Endometrial microvascular endothelial cells (primary cell): ENCODE data around the gene RALGAPA1. TPM values are rescaled to one million over a fixed set of nuclear protein-coding genes. Genes with fewer than 3 reads are reported as not detected.
"Not testable (repeated sequence)": the region's sequence is repeated elsewhere in the genome, so short reads cannot be mapped to it uniquely, and the experiment has no call there.

Experiments used
- in situ Hi-C: cut with HindIII; loops from 2 replicates; pipeline ENCODE4 v1.10.0; 2017; ENCODE audit warnings: low sequenced_read_pairs, low pct_unique_long_range_greater_than_20kb; ENCODE audit errors: inconsistent ontology term
- total RNA-seq: library from RNA; depleted of rRNA; stranded (reverse); fragments of >200 nt; gene quantifications from one replicate; pipeline ENCODE4 v1.2.3, GENCODE V29; 2015; ENCODE audit errors: inconsistent ontology term

The RALGAPA1 gene
- total RNA-seq, 1 donor from 2014 or later = 16.4 TPM

DNA sequence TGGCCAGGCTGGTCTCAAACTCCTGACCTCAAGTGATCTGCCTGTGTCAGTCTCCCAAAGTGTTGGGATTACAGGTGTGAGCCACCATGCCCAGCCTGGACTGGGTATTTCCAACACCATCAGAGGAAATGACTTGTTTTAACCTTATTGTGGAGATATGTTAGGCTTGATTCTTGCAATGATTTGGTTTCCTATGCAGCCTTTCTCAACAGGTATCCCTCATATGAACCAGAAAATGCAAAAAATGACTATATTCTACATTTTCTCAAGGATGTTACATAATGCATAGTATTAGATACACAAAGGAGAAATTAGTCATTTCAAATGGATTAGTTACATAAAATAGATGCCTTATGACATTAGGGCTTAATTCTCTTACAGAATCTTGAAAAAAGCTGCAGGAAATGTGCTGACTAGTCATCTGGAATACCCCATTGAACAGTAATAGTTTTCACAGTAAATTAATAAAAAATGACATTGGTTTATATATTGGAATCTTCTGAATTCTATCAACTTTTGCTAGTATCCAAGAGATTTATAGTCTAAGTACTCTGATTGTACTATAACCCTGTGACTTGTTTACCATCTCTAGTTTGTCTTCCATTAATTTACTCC is 142.6 kb downstream of the RALGAPA1 start:
- in situ Hi-C loops = no loop called here

- in situ Hi-C loops = no loop called here
Observed at GRCh38 chr14:35661875-35662274, 147.2 kb downstream of the RALGAPA1 start.

GRCh38 chr14:35653045-35653444 is 156.1 kb downstream of the RALGAPA1 start:
- in situ Hi-C loops = no loop called here

DNA sequence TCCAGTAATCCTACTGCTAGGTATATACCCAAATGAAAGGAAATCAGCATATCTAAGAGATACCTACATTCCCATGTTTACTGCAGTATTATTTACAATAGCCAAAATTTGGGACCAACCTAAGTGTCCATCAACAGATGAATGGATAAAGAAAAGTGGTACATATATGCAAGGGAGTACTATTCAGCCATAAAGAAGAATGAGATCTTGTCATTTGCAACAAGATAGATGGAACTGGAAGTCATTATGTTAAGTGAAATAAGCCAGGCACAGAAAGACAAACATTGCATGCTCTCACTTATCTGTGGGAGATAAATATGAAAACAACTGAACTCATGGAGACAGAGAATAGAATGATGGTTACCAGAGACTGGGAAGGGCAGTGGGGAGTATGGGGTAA is 165.6 kb downstream of the RALGAPA1 start:
- in situ Hi-C loops = no loop called here

DNA sequence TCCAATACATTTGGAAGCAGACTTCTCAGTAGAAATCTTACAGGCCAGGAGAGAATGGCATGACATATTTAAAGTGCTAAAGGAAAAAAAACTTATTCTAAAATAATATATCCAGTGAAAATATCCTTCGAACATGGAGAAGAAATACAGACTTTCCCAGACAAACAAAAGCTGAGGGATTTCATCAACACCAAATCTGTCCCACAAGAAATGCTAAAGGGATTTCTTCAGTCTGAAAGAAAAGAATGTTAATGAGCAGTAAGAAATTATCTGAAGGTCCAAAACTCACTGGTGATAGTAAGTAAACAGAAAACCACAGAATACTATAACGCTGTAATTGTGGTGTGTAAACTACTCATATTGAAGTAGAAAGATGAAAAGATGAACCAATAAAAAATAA is 171.2 kb downstream of the RALGAPA1 start:
- in situ Hi-C loops = no loop called here

DNA sequence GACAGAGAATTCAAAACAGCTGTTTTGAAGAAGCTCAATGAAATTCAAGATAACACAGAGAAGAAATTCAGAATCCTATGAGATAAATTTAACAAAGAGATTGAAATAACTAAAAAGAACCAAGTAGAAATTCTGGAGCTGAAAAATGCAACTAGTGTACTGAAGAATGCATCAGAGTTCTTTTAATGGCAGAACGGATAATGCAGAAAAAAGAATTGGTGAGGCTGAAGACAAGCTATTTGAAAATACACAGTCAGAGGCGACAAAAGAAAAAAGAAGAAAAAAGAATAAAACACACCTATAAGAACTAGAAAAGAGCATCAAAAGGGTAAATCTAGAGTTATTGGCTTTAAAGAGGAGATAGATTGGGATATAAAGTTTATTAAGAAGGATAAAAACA is 171.8 kb downstream of the RALGAPA1 start:
- in situ Hi-C loops = no loop called here

DNA sequence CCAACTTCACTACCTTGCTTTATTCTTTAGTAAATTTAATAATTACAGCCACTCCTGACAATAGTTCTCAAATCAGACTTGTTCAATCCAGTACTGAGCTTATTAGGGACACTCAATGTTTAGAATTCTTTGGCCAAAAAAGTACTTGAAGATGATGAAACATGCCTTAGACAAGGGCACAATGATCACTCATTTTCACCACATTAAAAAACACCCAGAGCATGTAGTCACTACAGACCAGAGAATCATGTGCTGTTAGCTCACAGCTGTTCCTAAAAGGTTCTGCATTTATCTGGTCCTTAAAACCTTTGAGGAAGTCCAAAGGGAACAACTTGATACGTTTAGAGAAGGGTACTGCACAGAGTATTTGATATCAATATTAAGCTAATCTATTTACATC is 176.4 kb downstream of the RALGAPA1 start:
- in situ Hi-C loops = no loop called here

GRCh38 chr14:35632271-35632670 is 176.8 kb downstream of the RALGAPA1 start:
- in situ Hi-C loops = no loop called here

DNA sequence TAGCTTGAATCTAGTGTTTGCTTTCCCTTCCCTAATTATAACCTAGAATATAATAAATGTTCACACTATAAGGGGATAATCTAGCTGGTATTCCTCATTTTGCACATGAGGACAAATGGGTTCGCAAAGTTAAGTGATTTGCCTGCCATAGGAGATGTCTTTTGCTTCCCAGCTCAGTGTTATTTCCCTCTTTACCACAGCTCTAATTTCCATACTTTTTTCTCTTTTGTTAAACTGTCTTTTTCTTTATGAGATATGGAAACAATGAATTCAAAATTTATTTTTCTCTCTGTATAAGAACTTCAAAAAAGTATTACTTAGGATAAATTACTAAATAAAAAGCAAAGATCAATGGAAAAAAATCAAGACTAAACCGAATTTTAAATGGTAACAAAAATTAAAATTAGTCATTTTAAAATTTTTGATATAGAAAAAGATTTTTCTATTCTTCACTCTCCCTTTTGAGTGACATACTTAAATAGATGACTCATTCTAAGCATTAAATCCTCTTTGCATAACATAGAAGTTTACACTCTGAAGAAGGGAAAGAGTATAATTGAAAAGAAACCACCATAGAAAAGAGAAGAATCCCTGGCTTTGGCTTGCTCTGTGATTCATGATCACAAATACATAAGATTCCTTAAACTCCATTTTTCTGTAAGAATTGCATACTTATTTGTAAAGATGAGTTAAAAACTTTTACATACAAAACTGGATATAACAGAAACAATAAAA is 177.9 kb downstream of the RALGAPA1 start:
- in situ Hi-C loops = no loop called here

DNA sequence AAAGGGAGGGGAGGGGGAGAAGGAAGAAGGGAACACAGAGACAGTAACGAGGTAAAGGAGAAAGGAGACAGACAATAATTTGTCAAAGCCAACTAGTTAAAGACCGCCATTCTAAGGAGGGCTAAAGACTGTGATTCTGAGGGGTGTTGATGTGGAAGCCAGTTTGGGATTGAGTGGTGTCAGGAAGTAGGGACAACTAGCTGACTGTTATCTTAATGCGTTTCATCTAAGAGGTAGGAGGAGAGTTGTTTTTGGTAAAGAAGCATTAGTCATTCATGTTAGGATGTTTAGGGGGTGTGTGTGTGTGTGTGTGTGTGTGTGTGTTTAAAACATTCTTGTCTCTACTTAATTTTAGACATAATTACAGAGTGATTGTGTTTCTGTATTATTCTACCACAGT is 180.1 kb downstream of the RALGAPA1 start:
- in situ Hi-C loops = no loop called here

DNA sequence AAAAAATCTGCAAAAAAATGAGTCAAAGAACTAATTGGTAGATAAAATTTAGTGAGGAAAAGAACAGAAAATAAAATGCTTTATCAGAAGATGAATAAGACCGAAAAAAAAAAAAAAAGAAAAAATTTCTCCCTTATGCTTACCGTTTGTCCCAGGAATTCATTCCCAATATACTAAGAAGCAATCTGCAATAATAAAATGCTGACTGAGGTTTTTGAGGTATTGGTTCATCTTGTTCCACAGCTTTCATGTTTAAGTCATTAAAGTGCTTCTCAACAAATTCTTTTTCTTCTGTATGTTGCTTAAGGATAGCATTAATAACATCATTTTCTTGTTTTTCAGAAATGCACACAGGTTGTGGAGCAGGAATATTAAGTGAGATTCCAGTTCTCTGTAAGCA is 182.1 kb downstream of the RALGAPA1 start:
- in situ Hi-C loops = not testable (repeated sequence)

GRCh38 chr14:35621996-35622395 is 187.1 kb downstream of the RALGAPA1 start:
- in situ Hi-C loops = not testable (repeated sequence)

- in situ Hi-C loops = not testable (repeated sequence)
Observed at GRCh38 chr14:35619998-35620397, 189.1 kb downstream of the RALGAPA1 start.

DNA sequence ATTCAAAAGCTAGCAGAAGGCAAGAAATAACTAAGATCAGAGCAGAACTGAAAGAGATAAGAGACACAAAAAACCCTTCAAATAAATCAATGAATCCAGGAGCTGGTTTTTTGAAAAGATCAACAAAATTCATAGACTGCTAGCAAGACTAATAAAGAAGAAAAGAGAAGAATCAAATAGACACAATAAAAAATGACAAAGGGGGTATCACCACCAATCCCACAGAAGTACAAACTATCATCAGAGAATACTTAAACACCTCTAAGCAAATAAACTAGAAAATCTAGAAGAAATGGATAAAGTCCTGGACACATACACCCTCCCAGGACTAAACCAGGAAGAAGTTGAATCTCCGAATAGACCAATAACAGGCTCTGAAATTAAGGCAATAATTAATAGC is 189.6 kb downstream of the RALGAPA1 start:
- in situ Hi-C loops = not testable (repeated sequence)

DNA sequence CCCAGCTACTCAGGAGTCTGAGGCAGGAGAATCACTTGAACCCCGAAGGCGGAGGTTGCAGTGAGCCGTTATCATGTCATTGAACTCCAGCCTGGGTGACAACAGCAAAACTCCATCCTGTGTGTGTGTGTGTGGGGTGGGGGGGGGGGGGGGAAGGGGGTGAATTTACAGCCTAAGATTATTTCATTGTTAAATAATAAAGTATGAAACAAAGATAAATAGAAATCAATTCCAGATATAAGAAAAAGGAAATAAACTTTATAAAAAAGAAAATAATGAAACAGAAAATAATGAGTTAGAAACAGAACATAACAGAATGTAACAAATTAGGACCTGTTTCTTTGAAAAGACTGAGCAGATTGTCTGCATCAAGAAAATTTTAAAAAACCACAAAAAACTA is 191.6 kb downstream of the RALGAPA1 start:
- in situ Hi-C loops = no loop called here

DNA sequence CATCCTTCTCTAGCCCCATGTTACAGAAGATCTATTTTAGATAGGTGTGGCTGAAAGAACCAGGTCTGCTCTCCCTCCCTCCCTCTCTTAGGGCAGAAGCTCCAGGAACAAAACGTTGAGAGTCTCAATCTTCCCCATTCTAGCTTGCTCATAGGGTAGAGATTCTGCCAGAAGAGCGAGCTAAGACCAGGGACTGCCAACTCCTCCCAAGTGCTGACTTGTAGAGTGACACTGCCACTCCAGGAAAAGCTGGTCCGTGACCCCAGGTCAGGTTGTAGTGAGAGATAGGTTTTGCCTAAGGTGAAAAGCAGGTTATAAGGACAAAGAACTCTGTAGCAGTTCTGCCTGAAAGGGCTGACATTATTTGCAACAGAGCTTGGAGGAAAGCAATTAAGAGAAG is 201.7 kb downstream of the RALGAPA1 start:
- in situ Hi-C loops = no loop called here

DNA sequence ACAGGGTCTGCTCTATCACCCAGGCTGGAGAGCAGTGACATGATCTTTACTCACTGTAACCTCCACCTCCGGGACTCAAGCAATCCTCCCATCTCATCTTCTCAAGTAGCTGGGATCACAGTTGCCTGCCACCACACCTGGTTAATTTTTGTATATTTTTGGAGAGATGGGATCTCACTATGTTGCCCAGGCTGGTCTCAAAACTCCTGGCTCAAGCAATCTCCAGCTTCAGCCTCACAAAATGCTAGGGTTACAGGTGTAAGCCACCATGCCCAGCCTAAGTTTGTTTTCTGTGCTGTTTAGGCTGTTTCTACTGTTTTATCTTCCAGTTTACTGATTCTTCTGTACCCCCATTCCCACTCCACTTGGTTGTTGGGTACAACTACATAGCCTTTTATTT is 208.8 kb downstream of the RALGAPA1 start:
- in situ Hi-C loops = no loop called here

DNA sequence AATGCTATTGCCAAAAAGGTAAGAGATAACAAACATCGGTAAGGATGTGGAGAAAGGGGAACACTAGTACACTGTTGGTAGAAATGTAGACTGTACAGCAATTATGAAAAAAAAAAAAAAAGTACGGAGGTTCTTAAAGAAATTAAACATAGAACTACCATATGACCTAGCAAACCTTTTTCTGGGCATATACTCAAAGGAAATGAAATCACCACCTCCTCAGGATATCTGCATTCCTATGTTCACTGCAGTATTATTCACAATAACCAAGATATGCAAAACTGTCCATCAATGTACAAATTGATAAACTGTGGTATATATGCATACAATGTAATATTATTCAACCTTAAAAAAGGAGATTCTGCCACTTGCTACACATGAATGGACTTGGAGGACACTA is 214.5 kb downstream of the RALGAPA1 start:
- in situ Hi-C loops = no loop called here

DNA sequence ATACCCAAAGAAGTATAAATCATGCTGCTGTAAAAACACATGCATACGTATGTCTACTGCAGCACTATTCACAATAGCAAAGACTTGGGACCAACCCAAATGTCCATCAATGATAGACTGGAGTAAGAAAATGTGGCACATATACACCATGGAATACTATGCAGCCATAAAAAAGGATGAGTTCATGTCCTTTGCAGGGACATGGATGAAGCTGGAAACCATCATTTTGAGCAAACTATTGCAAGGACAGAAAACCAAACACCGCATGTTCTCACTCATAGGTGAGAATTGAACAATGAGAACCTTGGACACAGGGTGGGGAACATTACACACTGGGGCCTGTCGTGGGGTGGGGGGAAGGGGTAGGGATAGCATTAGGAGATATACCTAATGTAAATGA is 221.7 kb downstream of the RALGAPA1 start:
- in situ Hi-C loops = not testable (repeated sequence)

DNA sequence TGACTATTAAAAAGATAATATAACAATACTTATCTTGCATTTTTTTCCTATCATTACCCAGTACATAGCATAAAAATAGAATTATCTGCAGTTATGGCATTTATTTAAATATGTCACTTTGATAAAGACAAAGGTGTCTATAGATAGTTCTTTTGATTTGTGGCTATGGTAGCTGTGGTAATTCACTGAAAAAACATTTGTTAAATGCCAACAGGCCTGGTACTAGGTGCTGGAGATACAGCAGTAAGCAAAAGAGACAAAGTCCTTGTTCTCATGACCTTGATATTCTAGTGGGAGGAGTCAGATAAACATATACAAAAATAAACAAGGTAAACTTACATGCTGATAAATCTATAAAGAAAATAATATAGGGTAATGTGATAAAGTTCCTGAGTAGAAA is 230.5 kb downstream of the RALGAPA1 start:
- in situ Hi-C loops = no loop called here

GRCh38 chr14:35578135-35578534 is 231.0 kb downstream of the RALGAPA1 start:
- in situ Hi-C loops = no loop called here
